Panc1 (cell line): ENCODE measurements around the gene ATP9A. TPM values are rescaled to one million over a fixed set of nuclear protein-coding genes. Genes with fewer than 3 reads are reported as not detected.

Source experiments
- ATAC-seq: fragments of 200-7000 bp; cut with Tn5 transposase; 2 replicates; pipeline ENCODE4 v1.9.1; 2020; ENCODE audit warnings: mild to moderate bottlenecking, moderate library complexity
- BruUV-seq: library from RNA; stranded (reverse); fragments of 400-500 nt; replicated peaks from 2 replicates; lab custom pipeline; 2021; lab: Mats Ljungman, UMichigan
- CTCF ChIA-PET: fragments of 300-600 bp; sonication (Branson Sonifier 250); formaldehyde crosslinking; loops from one replicate; lab custom pipeline; 2022; ENCODE audit warnings: antibody characterized with exemption; lab: Charles Lee
- POLR2A ChIA-PET: fragments of 300-600 bp; sonication (Branson Sonifier 250); formaldehyde crosslinking; loops from one replicate; lab custom pipeline; 2022; ENCODE audit warnings: antibody characterized with exemption; lab: Charles Lee
- DNase-seq: peaks from one replicate; pipeline ENCODE4 v3.0.0-alpha.2; 2010; ENCODE audit warnings: low read depth, low spot score
- H3K27ac ChIP-seq: 2 replicates; pipeline ENCODE4 v1.5.1; 2011; ENCODE audit warnings: mild to moderate bottlenecking, low read length, inconsistent platforms
- H3K27me3 ChIP-seq: fragments of 200-500 bp; sonication (Bioruptor generic); 2 replicates; pipeline ENCODE4 v1.6.0; 2014; ENCODE audit warnings: low read length, inconsistent platforms; ENCODE audit not compliant: control insufficient read depth, insufficient read depth
- H3K36me3 ChIP-seq: fragments of 200-500 bp; sonication (Bioruptor generic); 2 replicates; pipeline ENCODE4 v1.5.1; 2014; ENCODE audit warnings: inconsistent platforms, mild to moderate bottlenecking, low read length, moderate library complexity; ENCODE audit not compliant: control insufficient read depth, insufficient read depth
- H3K4me1 ChIP-seq: 2 replicates; pipeline ENCODE4 v1.5.1; 2011; ENCODE audit warnings: inconsistent platforms, mild to moderate bottlenecking, low read length, moderate library complexity; ENCODE audit not compliant: control insufficient read depth, insufficient read depth
- H3K4me3 ChIP-seq, 2 experiments: 2 replicates each; pipeline ENCODE4 v1.5.1; 2011 to 2012; ENCODE audit warnings: low read depth in 2 of 2, low read length in 2 of 2, mild to moderate bottlenecking in 2 of 2, inconsistent platforms in 1 of 2, moderate library complexity in 1 of 2
- H3K9me3 ChIP-seq: fragments of 200-500 bp; sonication (Bioruptor generic); 2 replicates; pipeline ENCODE4 v1.5.1; 2014; ENCODE audit warnings: low read depth, mild to moderate bottlenecking, inconsistent platforms, low read length, moderate library complexity; ENCODE audit not compliant: control insufficient read depth, insufficient read depth
- POLR2AphosphoS5 ChIP-seq: IDR thresholded peaks from 2 replicates; pipeline ENCODE4 v1.6.1; 2012; ENCODE audit warnings: mild to moderate bottlenecking, low read depth, low read length, moderate library complexity
- SIN3A ChIP-seq: IDR thresholded peaks from 2 replicates; pipeline ENCODE4 v1.6.1; 2012; ENCODE audit warnings: low read depth, mild to moderate bottlenecking, low read length, moderate library complexity, borderline replicate concordance; ENCODE audit not compliant: insufficient read depth
- TCF7L2 ChIP-seq: IDR thresholded peaks from 2 replicates; pipeline ENCODE4 v1.6.1; 2011; ENCODE audit warnings: mild to moderate bottlenecking, low read depth, low read length, inconsistent platforms
- in situ Hi-C: cut with HindIII; loops from 2 replicates; pipeline ENCODE4 v1.10.0; 2016; ENCODE audit warnings: low sequenced_read_pairs, low pct_unique_long_range_greater_than_20kb
- intact Hi-C: fragments of 100-400 bp; cut with micrococcal nuclease; formaldehyde crosslinking; loops from one replicate; pipeline ENCODE4 v1.10.0; 2022; ENCODE audit not compliant: unreplicated experiment
- total RNA-seq: library from RNA; stranded (reverse); gene quantifications from one replicate; pipeline ENCODE4 v1.2.1, GENCODE V29; 2021; ENCODE audit not compliant: unreplicated experiment
- TF ChIP-seq, protein P1 (sequence below), 2 experiments: IDR thresholded peaks; 2 replicates each; pipeline ENCODE4 v1.6.1; 2011 to 2012; ENCODE audit warnings: low read depth in 2 of 2, control low read depth in 1 of 2, low read length in 1 of 2, mild to moderate bottlenecking in 1 of 2, moderate library complexity in 1 of 2; ENCODE audit not compliant: insufficient read depth in 1 of 2
- TF ChIP-seq, protein P2 (sequence below): fragments of 450-650 bp; IDR thresholded peaks from 2 replicates; pipeline ENCODE4 v1.5.1; 2017; ENCODE audit warnings: mild to moderate bottlenecking

The ATP9A gene
- total RNA-seq, 1 experiment from 2014 or later, result 8.7 TPM

DNA sequence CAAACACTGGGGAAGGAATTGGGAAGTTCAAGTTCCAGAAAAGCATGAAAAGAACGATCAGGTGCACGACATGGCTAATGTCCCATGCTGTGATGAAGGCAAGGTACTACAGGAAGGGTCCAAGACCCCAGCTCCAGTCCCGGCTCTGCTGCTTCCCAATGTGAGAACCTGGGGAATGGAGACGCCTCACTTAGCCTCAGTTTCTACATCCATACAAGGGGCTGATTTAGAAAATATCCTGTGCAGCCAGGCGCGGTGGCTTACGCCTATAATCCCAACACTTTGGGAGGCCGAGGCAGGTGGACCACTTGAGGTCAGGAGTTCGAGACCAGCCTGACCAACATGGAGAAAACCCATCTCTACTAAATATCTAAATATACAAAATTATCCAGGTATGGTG, 144.9 kb downstream of the ATP9A start:
- no peak for DNase-seq
- no TSS peak for BruUV-seq
- Histone ChIP-seq H3K36me3 (no peaks in the 10 kb centered on the region), H3K4me3 (no peak overlapping the region), H3K4me1 (no peaks in the 10 kb centered on the region), H3K27ac (no peak overlapping the region), H3K9me3 (no peaks in the 10 kb centered on the region), H3K27me3 (no peaks in the 10 kb centered on the region)
- intact Hi-C loops, result loop anchor here (10.0 kb wide), 1 partner anchor 638 kb away; no protein-coding TSS in a partner anchor
- in situ Hi-C loops, result no loop called here
- CTCF ChIA-PET, result no interaction called here
- no peak for TF ChIP-seq SIN3A
- TF ChIP-seq, protein P1, sequence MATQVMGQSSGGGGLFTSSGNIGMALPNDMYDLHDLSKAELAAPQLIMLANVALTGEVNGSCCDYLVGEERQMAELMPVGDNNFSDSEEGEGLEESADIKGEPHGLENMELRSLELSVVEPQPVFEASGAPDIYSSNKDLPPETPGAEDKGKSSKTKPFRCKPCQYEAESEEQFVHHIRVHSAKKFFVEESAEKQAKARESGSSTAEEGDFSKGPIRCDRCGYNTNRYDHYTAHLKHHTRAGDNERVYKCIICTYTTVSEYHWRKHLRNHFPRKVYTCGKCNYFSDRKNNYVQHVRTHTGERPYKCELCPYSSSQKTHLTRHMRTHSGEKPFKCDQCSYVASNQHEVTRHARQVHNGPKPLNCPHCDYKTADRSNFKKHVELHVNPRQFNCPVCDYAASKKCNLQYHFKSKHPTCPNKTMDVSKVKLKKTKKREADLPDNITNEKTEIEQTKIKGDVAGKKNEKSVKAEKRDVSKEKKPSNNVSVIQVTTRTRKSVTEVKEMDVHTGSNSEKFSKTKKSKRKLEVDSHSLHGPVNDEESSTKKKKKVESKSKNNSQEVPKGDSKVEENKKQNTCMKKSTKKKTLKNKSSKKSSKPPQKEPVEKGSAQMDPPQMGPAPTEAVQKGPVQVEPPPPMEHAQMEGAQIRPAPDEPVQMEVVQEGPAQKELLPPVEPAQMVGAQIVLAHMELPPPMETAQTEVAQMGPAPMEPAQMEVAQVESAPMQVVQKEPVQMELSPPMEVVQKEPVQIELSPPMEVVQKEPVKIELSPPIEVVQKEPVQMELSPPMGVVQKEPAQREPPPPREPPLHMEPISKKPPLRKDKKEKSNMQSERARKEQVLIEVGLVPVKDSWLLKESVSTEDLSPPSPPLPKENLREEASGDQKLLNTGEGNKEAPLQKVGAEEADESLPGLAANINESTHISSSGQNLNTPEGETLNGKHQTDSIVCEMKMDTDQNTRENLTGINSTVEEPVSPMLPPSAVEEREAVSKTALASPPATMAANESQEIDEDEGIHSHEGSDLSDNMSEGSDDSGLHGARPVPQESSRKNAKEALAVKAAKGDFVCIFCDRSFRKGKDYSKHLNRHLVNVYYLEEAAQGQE (IDR thresholded peaks at IDR 0.05; ENCODE audit: insufficient read depth in 1 of 2, low read depth in 2 of 2, low read length in 1 of 2), result no peak
- TF ChIP-seq, protein P2, sequence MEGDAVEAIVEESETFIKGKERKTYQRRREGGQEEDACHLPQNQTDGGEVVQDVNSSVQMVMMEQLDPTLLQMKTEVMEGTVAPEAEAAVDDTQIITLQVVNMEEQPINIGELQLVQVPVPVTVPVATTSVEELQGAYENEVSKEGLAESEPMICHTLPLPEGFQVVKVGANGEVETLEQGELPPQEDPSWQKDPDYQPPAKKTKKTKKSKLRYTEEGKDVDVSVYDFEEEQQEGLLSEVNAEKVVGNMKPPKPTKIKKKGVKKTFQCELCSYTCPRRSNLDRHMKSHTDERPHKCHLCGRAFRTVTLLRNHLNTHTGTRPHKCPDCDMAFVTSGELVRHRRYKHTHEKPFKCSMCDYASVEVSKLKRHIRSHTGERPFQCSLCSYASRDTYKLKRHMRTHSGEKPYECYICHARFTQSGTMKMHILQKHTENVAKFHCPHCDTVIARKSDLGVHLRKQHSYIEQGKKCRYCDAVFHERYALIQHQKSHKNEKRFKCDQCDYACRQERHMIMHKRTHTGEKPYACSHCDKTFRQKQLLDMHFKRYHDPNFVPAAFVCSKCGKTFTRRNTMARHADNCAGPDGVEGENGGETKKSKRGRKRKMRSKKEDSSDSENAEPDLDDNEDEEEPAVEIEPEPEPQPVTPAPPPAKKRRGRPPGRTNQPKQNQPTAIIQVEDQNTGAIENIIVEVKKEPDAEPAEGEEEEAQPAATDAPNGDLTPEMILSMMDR, result no peak
- no peak for TF ChIP-seq TCF7L2
- no peak for TF ChIP-seq POLR2AphosphoS5
- POLR2A ChIA-PET, result no interaction called here
- no peak for ATAC-seq

DNA sequence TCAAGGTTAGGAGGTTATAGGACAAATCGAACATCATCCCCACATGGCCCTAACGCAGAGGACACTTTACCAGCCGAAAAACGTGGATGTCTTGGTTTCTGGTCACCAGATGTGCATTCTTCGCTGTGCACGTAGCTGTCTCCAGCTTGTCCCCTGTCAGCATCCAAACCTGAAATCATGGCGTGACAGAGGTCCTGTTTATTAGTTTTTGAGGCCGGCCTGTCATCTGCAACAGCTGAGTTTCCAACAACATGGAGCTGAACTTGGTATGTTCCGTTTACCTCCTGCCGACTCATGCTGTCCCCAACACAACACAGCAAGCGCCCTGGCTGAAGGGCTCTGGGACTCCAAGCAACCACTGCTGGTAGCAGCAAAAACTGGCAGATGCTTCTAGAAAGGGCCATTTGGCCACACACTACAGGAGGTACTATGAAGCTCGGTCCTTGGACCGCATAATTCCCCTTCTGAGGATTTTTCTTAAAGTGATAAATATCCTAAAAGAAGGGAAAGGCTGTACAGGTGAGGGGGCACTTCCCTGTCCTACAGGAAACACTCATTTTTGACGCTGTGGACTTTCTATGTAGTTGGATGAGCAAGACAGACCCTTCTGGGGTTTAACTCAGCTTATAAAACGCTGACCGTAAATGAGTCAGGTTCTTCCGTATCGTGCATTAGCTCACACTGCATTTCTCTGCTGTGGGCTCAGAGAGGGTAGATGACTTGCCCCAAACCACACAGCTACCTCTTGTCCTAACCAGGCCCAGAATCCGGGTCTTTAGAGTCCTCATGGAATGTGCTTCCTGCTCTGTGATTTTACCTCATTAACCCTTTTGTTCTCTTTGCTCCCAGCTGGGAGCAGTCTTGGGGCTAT, 146.0 kb downstream of the ATP9A start:
- no TSS peak for BruUV-seq
- Histone ChIP-seq H3K27me3 (no peaks in the 10 kb centered on the region), H3K27ac (no peak overlapping the region), H3K9me3 (no peaks in the 10 kb centered on the region), H3K36me3 (no peaks in the 10 kb centered on the region), H3K4me1 (no peaks in the 10 kb centered on the region), H3K4me3 (no peak overlapping the region)
- ATAC-seq (no peak), DNase-seq (no peak)
- in situ Hi-C loops (no loop called here), intact Hi-C loops (loop anchor here (10.0 kb wide), 1 partner anchor 637 kb away; no protein-coding TSS in a partner anchor)
- TF ChIP-seq, protein P2, result no peak
- TF ChIP-seq TCF7L2, result no peak
- TF ChIP-seq, protein P1 (IDR thresholded peaks at IDR 0.05; ENCODE audit: insufficient read depth in 1 of 2, low read depth in 2 of 2, low read length in 1 of 2), result no peak
- no peak for TF ChIP-seq SIN3A
- no peak for TF ChIP-seq POLR2AphosphoS5
- ChIA-PET POLR2A (no interaction called here), CTCF (interaction anchor here (0.6 to 1.1 kb wide), 3 partner anchors 27 to 153 kb away, joined by 3 to 4 read pairs (median 3); no protein-coding TSS in a partner anchor)
